ENCODE data around the gene ZBTB40.

- TF ChIP-seq CTCF (IDR thresholded peaks at IDR 0.05) (no peak), POLR2A (IDR thresholded peaks at IDR 0.05) (no peak)
Measured at GRCh38 chr1:22552021-22552420, 100.4 kb downstream of the ZBTB40 start.
